GM23248 (cell line): ENCODE data around the gene GRIK3. TPM values are rescaled to one million over a fixed set of nuclear protein-coding genes. Genes with fewer than 3 reads are reported as not detected.

Experiments
- DNase-seq: peaks from one replicate; pipeline ENCODE4 v3.0.0-alpha.2; 2015
- H2AFZ ChIP-seq: fragments of 200-600 bp; sonication (generic); 2 replicates; pipeline ENCODE4 v1.6.1; 2016; ENCODE audit warnings: antibody characterized with exemption
- H3F3A ChIP-seq: fragments of 200-600 bp; sonication (generic); 2 replicates; pipeline ENCODE4 v1.6.1; 2016; ENCODE audit warnings: mild to moderate bottlenecking, antibody characterized with exemption, mixed run types; ENCODE audit not compliant: insufficient read depth
- H3K27ac ChIP-seq: fragments of 200-600 bp; sonication (generic); 2 replicates; pipeline ENCODE4 v1.5.1; 2016; ENCODE audit warnings: mild to moderate bottlenecking
- H3K27me3 ChIP-seq: fragments of 200-600 bp; sonication (generic); replicated peaks from 2 replicates; pipeline ENCODE4 v1.6.1; 2016; ENCODE audit warnings: mild to moderate bottlenecking; ENCODE audit not compliant: insufficient read depth
- H3K36me3 ChIP-seq: fragments of 200-600 bp; sonication (generic); 2 replicates; pipeline ENCODE4 v1.6.1; 2016; ENCODE audit warnings: low read depth, mild to moderate bottlenecking
- H3K4me1 ChIP-seq: fragments of 200-600 bp; sonication (generic); 2 replicates; pipeline ENCODE4 v1.6.1; 2016; ENCODE audit warnings: mild to moderate bottlenecking; ENCODE audit not compliant: insufficient read depth
- H3K4me2 ChIP-seq: fragments of 200-600 bp; sonication (generic); one replicate; pipeline ENCODE4 v1.6.1; 2016; ENCODE audit warnings: mild to moderate bottlenecking; ENCODE audit not compliant: unreplicated experiment
- H3K4me3 ChIP-seq: fragments of 200-600 bp; sonication (generic); 2 replicates; pipeline ENCODE4 v1.5.1; 2016; ENCODE audit warnings: mild to moderate bottlenecking
- H3K79me2 ChIP-seq: fragments of 200-600 bp; sonication (generic); 2 replicates; pipeline ENCODE4 v1.6.1; 2016; ENCODE audit warnings: mild to moderate bottlenecking; ENCODE audit not compliant: insufficient read depth
- H3K9ac ChIP-seq: fragments of 200-600 bp; sonication (generic); 2 replicates; pipeline ENCODE4 v1.6.1; 2016; ENCODE audit warnings: mild to moderate bottlenecking
- H3K9me2 ChIP-seq: fragments of 200-600 bp; sonication (generic); 2 replicates; pipeline ENCODE4 v1.6.1; 2016; ENCODE audit warnings: mixed run types, mild to moderate bottlenecking, moderate library complexity; ENCODE audit not compliant: insufficient read depth
- H3K9me3 ChIP-seq: fragments of 200-600 bp; sonication (generic); one replicate; pipeline ENCODE4 v1.6.1; 2017; ENCODE audit warnings: low read depth
- H4K20me1 ChIP-seq: fragments of 200-600 bp; sonication (generic); 2 replicates; pipeline ENCODE4 v1.6.0; 2016; ENCODE audit not compliant: insufficient read depth
- EZH2 ChIP-seq: fragments of 200-600 bp; sonication (generic); IDR thresholded peaks from 2 replicates; pipeline ENCODE4 v1.6.1; 2018; ENCODE audit warnings: antibody characterized with exemption, mild to moderate bottlenecking; ENCODE audit not compliant: insufficient read depth, poor library complexity, severe bottlenecking
- EZH2phosphoT487 ChIP-seq: fragments of 200-600 bp; sonication (generic); IDR thresholded peaks from 2 replicates; pipeline ENCODE4 v1.6.1; 2018; ENCODE audit warnings: antibody characterized with exemption, moderate library complexity, mild to moderate bottlenecking, low read depth; ENCODE audit not compliant: insufficient read depth
- WGBS, 2 experiments: methylation state at CpG; one replicate each; pipeline ENCODE4 v1.1.6; 2015 to 2017; ENCODE audit warnings: low lambda C conversion rate in 2 of 2, low coverage in 1 of 2; ENCODE audit errors: missing lambda C conversion rate in 2 of 2; 5-methylcytosine and 5-hydroxymethylcytosine counted together
- in situ Hi-C: fragments of 300-500 bp; cut with MboI; formaldehyde crosslinking; loops from 2 replicates; pipeline ENCODE4 v1.15.0; 2020
- polyA plus RNA-seq: library from polyadenylated mRNA; unstranded; fragments of >200 nt; fragmentation: Nextera tagmentation; extraction: Ambion mirVana; gene quantifications from 2 replicates; pipeline ENCODE4 v1.2.1, GENCODE V29; 2016
- total RNA-seq: library from RNA; depleted of rRNA; stranded (reverse); fragments of >200 nt; shearing (Covaris generic); gene quantifications from 2 replicates; pipeline ENCODE4 v1.2.3, GENCODE V29; 2014

Gene GRIK3
- total and polyA plus RNA-seq, 2 experiments from 2014 or later, result not detected

GRCh38 chr1:36994868-36995267 is 39.4 kb downstream of the GRIK3 start:
- 46 to 57% methylated on average over 8 of the region's 8 CpGs for WGBS, 2 experiments
- Histone ChIP-seq H4K20me1 (no peaks in the 10 kb centered on the region), H3F3A (no peaks in the 10 kb centered on the region), H3K9me2 (no peaks in the 10 kb centered on the region), H3K9ac (no peak overlapping the region), H3K27me3 (no peaks in the 10 kb centered on the region), H3K9me3 (no peaks in the 10 kb centered on the region), H3K4me2 (no peak overlapping the region), H2AFZ (no peak overlapping the region), H3K36me3 (no peaks in the 10 kb centered on the region), H3K27ac (no peak overlapping the region), H3K79me2 (no peaks in the 10 kb centered on the region), H3K4me3 (no peak overlapping the region), H3K4me1 (no peaks in the 10 kb centered on the region)
- in situ Hi-C loops, result no loop called here
- DNase-seq, result no peak
- TF ChIP-seq EZH2 (no peak), EZH2phosphoT487 (no peak)

- in situ Hi-C loops, result no loop called here
- Histone ChIP-seq H4K20me1 (no peaks in the 10 kb centered on the region), H3K9ac (no peak overlapping the region), H3K4me3 (no peak overlapping the region), H3K9me2 (no peaks in the 10 kb centered on the region), H3K9me3 (no peaks in the 10 kb centered on the region), H3K4me2 (no peak overlapping the region), H3K27ac (no peak overlapping the region), H3K79me2 (no peaks in the 10 kb centered on the region), H3K36me3 (no peaks in the 10 kb centered on the region), H2AFZ (no peak overlapping the region), H3K4me1 (no peaks in the 10 kb centered on the region), H3F3A (no peaks in the 10 kb centered on the region), H3K27me3 (no peaks in the 10 kb centered on the region)
- DNase-seq, result no peak
- WGBS, 2 experiments, result 12 to 14% methylated on average over 2 of the region's 2 CpGs
- no peak for TF ChIP-seq EZH2
- TF ChIP-seq EZH2phosphoT487, result no peak
These were observed 40.0 kb downstream of the GRIK3 start for GRCh38 chr1:36994294-36994693.

GRCh38 chr1:36992139-36992943 is 42.0 kb downstream of the GRIK3 start:
- no peaks in the 10 kb centered on the region for H3K36me3 ChIP-seq
- no peaks in the 10 kb centered on the region for H3K9me3 ChIP-seq
- no peak overlapping the region for H3K9ac ChIP-seq
- H3K4me3 ChIP-seq, result no peak overlapping the region
- H4K20me1 ChIP-seq, result no peaks in the 10 kb centered on the region
- no peaks in the 10 kb centered on the region for H3K4me1 ChIP-seq
- no peaks in the 10 kb centered on the region for H3K79me2 ChIP-seq
- in situ Hi-C loops, result no loop called here
- no peak overlapping the region for H2AFZ ChIP-seq
- H3K9me2 ChIP-seq, result no peaks in the 10 kb centered on the region
- no peak overlapping the region for H3K4me2 ChIP-seq
- H3K27ac ChIP-seq, result no peak overlapping the region
- DNase-seq, result no peak
- TF ChIP-seq EZH2phosphoT487, result no peak
- TF ChIP-seq EZH2, result no peak
- no peaks in the 10 kb centered on the region for H3F3A ChIP-seq
- WGBS, 2 experiments, result 38 to 40% methylated on average over 8 of the region's 8 CpGs
- H3K27me3 ChIP-seq, result no peaks in the 10 kb centered on the region

- no peaks in the 10 kb centered on the region for H3F3A ChIP-seq
- no peak overlapping the region for H3K4me3 ChIP-seq
- H3K79me2 ChIP-seq, result no peaks in the 10 kb centered on the region
- 13 to 27% methylated on average over 4 of the region's 4 CpGs for WGBS, 2 experiments
- no peaks in the 10 kb centered on the region for H3K36me3 ChIP-seq
- H3K27ac ChIP-seq, result no peak overlapping the region
- no peaks in the 10 kb centered on the region for H3K4me1 ChIP-seq
- no peak for TF ChIP-seq EZH2
- TF ChIP-seq EZH2phosphoT487, result no peak
- no peaks in the 10 kb centered on the region for H3K27me3 ChIP-seq
- no peak overlapping the region for H3K4me2 ChIP-seq
- H2AFZ ChIP-seq, result no peak overlapping the region
- no peaks in the 10 kb centered on the region for H3K9me3 ChIP-seq
- no peak overlapping the region for H3K9ac ChIP-seq
- H3K9me2 ChIP-seq, result no peaks in the 10 kb centered on the region
- no peaks in the 10 kb centered on the region for H4K20me1 ChIP-seq
- no peak for DNase-seq
- in situ Hi-C loops, result no loop called here
These were observed 42.8 kb downstream of the GRIK3 start for GRCh38 chr1:36991551-36991950.
